Ishikawa (cell line): ENCODE results near the gene FAM171A2.

Source experiments
- CREB1 ChIP-seq: IDR thresholded peaks from 2 replicates; pipeline ENCODE4 v1.6.1; 2012; ENCODE audit warnings: low read depth
- RAD21 ChIP-seq: IDR thresholded peaks from 2 replicates; pipeline ENCODE4 v1.6.1; 2012; ENCODE audit warnings: low read depth
- REST ChIP-seq: IDR thresholded peaks from 2 replicates; pipeline ENCODE4 v1.6.1; 2012; ENCODE audit warnings: low read depth, mild to moderate bottlenecking
- TEAD4 ChIP-seq: IDR thresholded peaks from 2 replicates; pipeline ENCODE4 v1.6.1; 2012

- no peak for TF ChIP-seq REST
- TF ChIP-seq RAD21: no peak
- TF ChIP-seq CREB1: no peak
- no peak for TF ChIP-seq TEAD4
These were observed 48.6 kb downstream of the FAM171A2 start for GRCh38 chr17:44314869-44315661.
